Peyer's patch (tissue), 4 donors: Measurements from ENCODE around the gene NEK6.

Experiments
- CTCF ChIP-seq, 6 experiments: fragments of 450-650 bp in 4 of 6; fragments of 200-600 bp in 2 of 6; sonication (generic) in 1 of 6; IDR thresholded peaks; one replicate each; pipeline ENCODE4 v1.5.1; 2017 to 2019; ENCODE audit warnings: antibody characterized with exemption in 6 of 6, mild to moderate bottlenecking in 3 of 6, moderate library complexity in 1 of 6
- POLR2A ChIP-seq, 2 donors: fragments of 450-650 bp; IDR thresholded peaks; one replicate each; pipeline ENCODE4 v1.5.1; 2017; ENCODE audit warnings: antibody characterized with exemption in 2 of 2, mild to moderate bottlenecking in 2 of 2, moderate library complexity in 2 of 2

- TF ChIP-seq CTCF (IDR thresholded peaks at IDR 0.05) (no peak), POLR2A (IDR thresholded peaks at IDR 0.05) (no peak)
Measured at GRCh38 chr9:124285903-124286291, 28.1 kb downstream of the NEK6 start.
